HEK293 (cell line): ENCODE measurements around the gene TMPRSS11A.

Experiments used
- CTCF ChIP-seq: fragments of 450-650 bp; formaldehyde crosslinking; IDR thresholded peaks from 2 replicates; pipeline ENCODE4 v1.5.1; 2016; ENCODE audit warnings: missing biosample characterization, missing genetic modification characterization
- KLF17 ChIP-seq: fragments of 450-650 bp; formaldehyde crosslinking; IDR thresholded peaks from 2 replicates; pipeline ENCODE4 v1.5.1; 2016; ENCODE audit warnings: missing biosample characterization, missing genetic modification characterization
- MYNN ChIP-seq: fragments of 450-650 bp; formaldehyde crosslinking; IDR thresholded peaks from 2 replicates; pipeline ENCODE4 v1.5.1; 2016; ENCODE audit warnings: missing biosample characterization, missing genetic modification characterization, borderline replicate concordance
- PRDM1 ChIP-seq: fragments of 450-650 bp; formaldehyde crosslinking; IDR thresholded peaks from 2 replicates; pipeline ENCODE4; 2016; ENCODE audit warnings: missing biosample characterization, missing genetic modification characterization
- REST ChIP-seq: fragments of 450-650 bp; formaldehyde crosslinking; IDR thresholded peaks from 2 replicates; pipeline ENCODE4 v1.5.1; 2016; ENCODE audit warnings: missing biosample characterization, missing genetic modification characterization
- ZBTB10 ChIP-seq: fragments of 450-650 bp; formaldehyde crosslinking; IDR thresholded peaks from 2 replicates; pipeline ENCODE4 v1.5.1; 2016; ENCODE audit warnings: missing biosample characterization, missing genetic modification characterization
- ZNF157 ChIP-seq: fragments of 450-650 bp; formaldehyde crosslinking; IDR thresholded peaks from 2 replicates; pipeline ENCODE4 v1.5.1; 2016; ENCODE audit warnings: missing biosample characterization, missing genetic modification characterization
- ZNF571 ChIP-seq: fragments of 450-650 bp; formaldehyde crosslinking; IDR thresholded peaks from 2 replicates; pipeline ENCODE4 v1.5.0; 2017; ENCODE audit warnings: missing biosample characterization, missing genetic modification characterization
- ZNF658 ChIP-seq: fragments of 450-650 bp; formaldehyde crosslinking; IDR thresholded peaks from 2 replicates; pipeline ENCODE4; 2016; ENCODE audit warnings: missing biosample characterization, missing genetic modification characterization
- ZNF768 ChIP-seq: fragments of 450-650 bp; formaldehyde crosslinking; IDR thresholded peaks from 2 replicates; pipeline ENCODE4 v1.5.1; 2018; ENCODE audit warnings: missing biosample characterization, mild to moderate bottlenecking, missing genetic modification characterization

GRCh38 chr4:67912080-67912479, 51.2 kb downstream of the TMPRSS11A start:
- no peak for TF ChIP-seq CTCF (tag by site-specific recombination)
- TF ChIP-seq MYNN (tag by site-specific recombination), result no peak
- no peak for TF ChIP-seq ZNF571 (tag by site-specific recombination)
- TF ChIP-seq ZBTB10 (tag by site-specific recombination), result no peak
- TF ChIP-seq KLF17 (tag by site-specific recombination), result no peak
- no peak for TF ChIP-seq REST (tag by site-specific recombination)
- TF ChIP-seq ZNF658 (tag by site-specific recombination), result no peak
- TF ChIP-seq ZNF157, result no peak
- TF ChIP-seq ZNF768 (tag by site-specific recombination), result no peak
- TF ChIP-seq PRDM1, result no peak
